HG03039 (cell line): ENCODE measurements around the gene HSD17B13.
A peak's percentile ranks its signal among the peaks of the same experiment; 100 is the strongest.
"Not testable (repeated sequence)": the region's sequence is repeated elsewhere in the genome, so short reads cannot be mapped to it uniquely, and the experiment has no call there.

Experiments used
- ATAC-seq: cut with Tn5 transposase; IDR thresholded peaks from one replicate; pipeline ENCODE4 v1.9.1; 2021; ENCODE audit warnings: mild to moderate bottlenecking, moderate library complexity; ENCODE audit not compliant: unreplicated experiment

Gene HSD17B13

GRCh38 chr4:87316961-87317360, 5.7 kb downstream of the HSD17B13 start:
- ATAC-seq = no peak

- ATAC-seq = not testable (repeated sequence)
Measured at GRCh38 chr4:87315000-87315399, 7.7 kb downstream of the HSD17B13 start.

DNA sequence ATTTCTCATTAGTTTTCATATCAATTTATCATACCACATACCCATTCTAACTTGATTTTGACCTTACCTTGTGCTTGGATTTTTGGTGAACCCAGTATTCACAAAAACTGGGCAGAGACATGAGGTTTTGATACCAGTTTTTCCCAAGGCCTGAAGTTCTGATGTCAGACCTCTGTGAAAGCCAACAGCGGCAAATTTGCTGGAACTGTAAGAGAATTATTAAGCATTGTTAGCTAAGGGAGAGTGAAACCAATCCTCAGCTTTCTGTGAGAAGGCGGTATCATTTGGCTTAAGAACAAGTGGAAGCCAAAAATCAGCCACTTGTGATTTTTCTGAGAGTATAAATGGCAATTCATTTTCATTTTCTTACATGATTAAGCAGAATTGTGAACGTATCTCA, 8.9 kb downstream of the HSD17B13 start:
- ATAC-seq = no peak

- no peak for ATAC-seq
Measured at GRCh38 chr4:87311684-87312083, 11.0 kb downstream of the HSD17B13 start.

- no peak for ATAC-seq
Measured at GRCh38 chr4:87310691-87311335, 11.9 kb downstream of the HSD17B13 start.

GRCh38 chr4:87309625-87310024, 13.1 kb downstream of the HSD17B13 start:
- ATAC-seq = no peak

DNA sequence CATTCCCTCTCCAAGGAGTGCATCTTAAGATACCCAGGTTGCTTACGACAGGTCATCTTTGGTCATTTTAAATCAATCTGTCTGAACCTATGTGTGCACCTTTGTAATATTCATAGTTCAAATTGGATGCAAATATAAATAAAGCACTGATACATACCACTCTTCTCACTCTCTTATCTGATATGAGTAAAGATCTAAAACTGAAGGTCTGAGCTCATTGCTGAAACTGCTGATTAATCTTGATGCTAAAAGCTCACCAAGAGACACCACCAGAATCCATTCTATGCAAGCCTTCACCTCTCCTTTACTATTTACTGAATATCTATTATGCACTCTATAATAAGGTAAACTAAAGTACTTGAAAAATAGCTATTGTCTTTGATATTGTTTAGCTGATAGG, 16.6 kb downstream of the HSD17B13 start:
- peak; percentile 68 for ATAC-seq

DNA sequence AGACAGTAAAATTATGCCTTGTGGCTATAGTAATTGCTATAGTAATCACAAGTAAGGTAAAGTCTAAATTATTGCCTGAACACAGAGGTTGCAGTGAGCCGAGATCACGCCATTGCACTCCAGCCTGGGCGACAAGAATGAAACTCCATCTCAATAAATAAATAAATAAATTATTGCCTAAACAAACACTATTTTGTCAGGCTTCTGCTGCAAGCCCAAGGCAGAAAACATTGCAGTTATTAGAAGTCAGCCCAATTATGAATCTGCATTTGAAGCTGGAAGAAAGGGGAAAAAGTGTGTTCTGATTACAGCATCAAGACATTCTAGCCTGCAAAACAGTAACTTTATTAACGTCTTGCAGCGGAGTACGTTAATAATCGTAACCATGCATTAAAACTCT, 17.1 kb downstream of the HSD17B13 start:
- ATAC-seq = no peak

GRCh38 chr4:87304745-87305432, 17.8 kb downstream of the HSD17B13 start:
- no peak for ATAC-seq

DNA sequence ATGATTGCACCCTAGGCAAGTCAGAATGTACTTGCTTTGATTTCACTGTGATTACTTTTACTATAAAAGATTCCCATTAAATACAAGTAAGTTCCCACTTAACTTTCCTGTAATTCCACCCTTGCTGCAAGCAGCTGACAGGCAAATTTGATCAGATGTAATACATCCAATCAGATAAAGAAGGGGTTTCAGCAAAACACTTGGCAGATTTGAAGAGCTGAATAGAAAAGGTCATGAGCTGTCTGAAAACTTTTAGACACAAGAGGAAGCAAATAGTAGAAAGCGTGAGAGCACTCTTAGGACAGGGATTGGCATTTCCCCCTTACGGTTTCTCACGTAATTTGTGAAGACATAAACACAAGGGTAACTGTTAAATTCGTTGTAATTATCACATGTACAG, 22.8 kb downstream of the HSD17B13 start:
- ATAC-seq = no peak

- no peak for ATAC-seq
Measured at GRCh38 chr4:87298362-87298761, 24.3 kb downstream of the HSD17B13 start.

DNA sequence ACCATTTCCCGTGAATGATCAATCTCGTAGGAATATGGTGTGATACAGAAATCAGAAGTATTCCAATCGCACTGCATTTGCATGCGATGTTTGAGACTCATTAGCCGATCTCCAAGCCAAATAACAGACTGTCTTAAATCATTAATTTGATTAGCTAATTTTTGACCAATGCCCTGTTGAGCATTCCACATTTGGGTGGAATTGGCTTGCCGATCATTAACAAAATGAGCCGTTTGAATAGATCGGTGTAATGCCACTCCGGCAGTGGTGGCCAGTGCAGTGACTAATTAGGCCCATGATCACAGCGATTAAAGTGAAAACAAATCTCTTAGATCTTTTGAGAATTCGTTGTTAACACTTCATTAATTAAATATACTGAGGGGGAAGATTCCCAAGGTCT, 27.8 kb downstream of the HSD17B13 start:
- not testable (repeated sequence) for ATAC-seq

DNA sequence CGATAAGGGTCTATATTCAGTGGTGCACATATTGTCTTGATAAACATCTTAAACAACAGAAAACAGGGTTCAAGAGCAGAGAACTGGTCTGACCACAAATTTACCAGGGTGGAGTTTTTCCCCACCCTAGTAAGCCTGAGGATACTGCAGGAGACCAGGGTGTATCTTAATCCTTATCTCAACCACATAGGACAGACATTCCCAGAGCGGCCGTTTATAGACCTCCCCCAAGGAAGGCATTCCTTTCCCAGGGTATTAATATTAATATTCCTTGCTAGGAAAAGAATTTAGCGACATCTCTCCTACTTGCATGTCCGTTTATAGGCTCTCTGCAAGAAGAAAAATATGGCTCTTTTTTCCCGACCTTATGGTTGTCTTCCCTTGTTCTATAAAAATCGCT, 28.8 kb downstream of the HSD17B13 start:
- not testable (repeated sequence) for ATAC-seq

- ATAC-seq = no peak
Measured at GRCh38 chr4:87286970-87287369, 35.7 kb downstream of the HSD17B13 start.

GRCh38 chr4:87284268-87284667, 38.4 kb downstream of the HSD17B13 start:
- not testable (repeated sequence) for ATAC-seq

DNA sequence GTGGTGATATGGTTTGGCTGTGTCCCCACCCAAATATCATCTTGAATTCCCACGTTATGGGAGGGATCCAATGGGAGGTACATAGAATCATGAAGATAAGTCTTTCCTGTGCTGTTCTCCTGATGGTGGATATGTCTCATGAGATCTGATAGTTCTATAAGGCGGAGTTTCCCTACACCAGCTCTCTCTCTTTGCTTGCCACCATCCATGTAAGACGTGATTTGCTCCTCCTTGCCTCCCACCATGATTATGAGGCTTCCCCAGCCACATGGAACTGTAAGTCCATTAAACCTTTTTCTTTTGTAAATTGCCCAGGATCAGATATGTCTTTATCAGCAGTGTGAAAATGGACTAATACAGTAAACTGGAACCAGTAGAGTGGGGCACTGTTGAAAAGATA, 39.5 kb downstream of the HSD17B13 start:
- ATAC-seq = no peak

DNA sequence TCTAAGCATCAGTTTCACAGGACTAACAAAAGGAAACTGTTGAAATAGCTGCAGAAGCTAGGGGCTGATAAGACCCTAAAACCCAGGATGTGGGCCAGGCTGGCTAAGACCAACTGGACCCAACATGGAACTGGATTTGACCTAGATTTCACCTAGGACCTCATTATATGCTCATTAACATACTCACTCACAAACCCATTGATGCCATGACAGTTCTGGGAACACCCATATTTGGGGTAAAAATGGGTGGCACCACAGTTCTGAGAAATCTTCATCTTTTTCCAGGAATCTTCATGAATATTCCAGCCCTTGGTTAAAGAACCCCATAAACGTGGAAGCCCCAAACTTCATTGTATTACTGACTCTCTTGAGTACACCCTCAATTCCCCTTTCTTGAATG, 41.1 kb downstream of the HSD17B13 start:
- no peak for ATAC-seq

DNA sequence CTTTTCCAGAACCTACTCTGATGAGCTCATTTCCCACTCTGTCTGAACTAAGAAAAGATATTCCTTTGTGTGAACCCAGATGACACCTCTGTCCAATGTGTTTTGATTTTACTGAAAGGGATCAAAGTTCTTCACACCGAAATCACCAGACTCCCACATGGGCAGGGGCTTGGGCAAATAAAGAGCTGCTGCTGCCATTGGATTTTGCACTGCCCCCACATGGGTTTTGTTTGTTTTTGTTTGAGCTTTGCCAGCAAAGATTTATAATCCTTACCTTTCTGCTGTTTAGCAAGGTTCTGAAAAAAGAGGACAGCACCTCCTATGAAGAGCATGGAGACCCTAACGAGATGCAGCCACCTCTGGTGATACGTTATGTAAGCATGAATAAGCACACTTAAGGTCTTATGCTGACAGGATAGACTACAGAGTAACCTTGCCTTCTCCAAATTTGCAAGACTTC, 44.3 kb downstream of the HSD17B13 start:
- ATAC-seq = no peak

DNA sequence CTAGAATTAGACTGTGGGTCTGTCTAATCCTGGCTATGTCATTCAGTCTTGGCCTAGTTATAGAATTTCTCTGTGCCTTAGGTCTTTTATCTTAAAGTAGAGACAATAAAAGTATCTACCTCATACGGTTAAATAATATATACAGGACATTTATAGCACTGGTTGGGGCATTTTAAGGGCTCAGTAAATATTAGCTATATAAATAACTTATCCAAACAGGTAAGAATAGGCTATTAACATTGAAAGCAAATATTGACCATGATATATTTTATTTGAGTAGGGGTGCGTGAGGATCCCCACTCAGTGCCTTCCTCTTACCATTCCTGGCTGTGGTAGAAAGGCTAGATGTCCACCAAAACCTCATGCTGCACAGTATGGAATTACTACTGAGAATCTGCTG, 47.4 kb downstream of the HSD17B13 start:
- no peak for ATAC-seq

DNA sequence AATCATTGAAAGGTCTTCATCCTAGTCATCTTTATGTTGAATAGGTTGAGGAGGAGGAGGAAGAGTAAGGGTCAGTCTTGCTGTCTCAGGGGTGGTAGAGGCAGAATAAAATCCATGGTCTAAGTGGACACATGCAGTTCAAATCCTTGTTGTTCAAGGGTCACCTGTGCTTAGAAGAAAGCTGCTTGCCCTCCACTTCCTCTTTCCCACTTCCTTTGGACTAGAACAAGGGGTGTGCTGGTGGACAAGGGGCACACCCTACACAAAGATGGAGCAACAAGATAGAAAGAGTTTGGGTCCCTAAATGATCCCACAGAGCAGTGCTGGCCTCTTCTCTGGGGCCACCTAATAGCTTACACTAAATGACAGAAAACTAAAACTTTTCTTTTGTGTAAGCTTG, 47.9 kb downstream of the HSD17B13 start:
- ATAC-seq = no peak

- ATAC-seq = no peak
Measured at GRCh38 chr4:87274327-87274726, 48.4 kb downstream of the HSD17B13 start.

DNA sequence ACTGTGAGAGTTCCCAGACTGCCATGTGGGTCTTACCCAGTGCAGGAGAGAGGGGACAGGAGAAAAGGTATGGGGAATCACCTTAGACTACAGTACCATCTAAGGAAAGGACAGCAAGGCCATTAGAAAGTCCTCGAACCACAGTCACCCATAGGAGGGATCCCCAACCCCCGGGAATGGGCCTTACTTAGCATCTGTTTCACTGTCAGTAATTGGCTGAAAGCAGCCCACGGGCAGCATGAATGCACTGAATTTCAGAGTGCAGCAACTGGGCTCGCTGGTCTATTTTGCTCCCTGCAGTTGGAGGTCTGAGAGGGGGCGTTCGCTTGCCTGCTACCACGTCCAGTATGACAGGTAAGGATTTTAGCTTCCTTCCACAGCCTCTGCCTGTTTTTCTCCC, 51.9 kb downstream of the HSD17B13 start:
- no peak for ATAC-seq

GRCh38 chr4:87270144-87270543, 52.5 kb downstream of the HSD17B13 start:
- no peak for ATAC-seq
